IMR-90 (cell line): Measurements from ENCODE around the gene TAF10. TPM values are rescaled to one million over a fixed set of nuclear protein-coding genes. Genes with fewer than 3 reads are reported as not detected.
A peak's percentile ranks its signal among the peaks of the same experiment; 100 is the strongest.

Experiments
- ATAC-seq: fragments of 200-7000 bp; cut with Tn5 transposase; 2 replicates; pipeline ENCODE4 v1.9.1; 2020; ENCODE audit warnings: low read depth, mild to moderate bottlenecking, moderate library complexity
- BruUV-seq: library from RNA; stranded (reverse); fragments of 400-500 nt; replicated peaks from 2 replicates; lab custom pipeline; 2021; lab: Mats Ljungman, UMichigan
- CTCF ChIA-PET: fragments of 300-600 bp; formaldehyde crosslinking; extraction: SDS; loops from one replicate; lab custom pipeline; 2021; ENCODE audit warnings: antibody characterized with exemption; lab: Yijun Ruan, JAX
- POLR2A ChIA-PET: fragments of 300-600 bp; sonication (Branson Sonifier 250); formaldehyde crosslinking; loops from one replicate; lab custom pipeline; 2022; ENCODE audit warnings: antibody characterized with exemption; ENCODE audit not compliant: unreplicated experiment; lab: Charles Lee
- DNase-seq: peaks from one replicate; pipeline ENCODE4 v3.0.0; 2013
- H2AFZ ChIP-seq: replicated peaks from 2 replicates; pipeline ENCODE3; 2013; ENCODE audit warnings: low read length, mild to moderate bottlenecking; ENCODE audit not compliant: poor library complexity
- H2AK5ac ChIP-seq: 2 replicates; pipeline ENCODE4 v1.6.1; 2013; ENCODE audit warnings: low read depth, low read length, inconsistent platforms
- H2AK9ac ChIP-seq: replicated peaks from 2 replicates; pipeline ENCODE3; 2013; ENCODE audit warnings: mild to moderate bottlenecking, low read depth, low read length, moderate library complexity; ENCODE audit not compliant: poor library complexity
- H2BK120ac ChIP-seq: 2 replicates; pipeline ENCODE4 v1.6.1; 2013; ENCODE audit warnings: low read depth, low read length, inconsistent platforms
- H2BK15ac ChIP-seq: 3 replicates; pipeline ENCODE4 v1.6.1; 2013; ENCODE audit warnings: low read depth, low read length, inconsistent platforms
- H2BK20ac ChIP-seq: 2 replicates; pipeline ENCODE4 v1.6.1; 2013; ENCODE audit warnings: low read depth, mild to moderate bottlenecking, inconsistent platforms, low read length, moderate library complexity
- H2BK5ac ChIP-seq: 2 replicates; pipeline ENCODE4 v1.6.1; 2013; ENCODE audit warnings: mild to moderate bottlenecking, low read depth, low read length, inconsistent platforms; ENCODE audit not compliant: poor library complexity, severe bottlenecking
- H3K14ac ChIP-seq: replicated peaks from 2 replicates; pipeline ENCODE4 v1.6.1; 2013; ENCODE audit warnings: low read depth, low read length, inconsistent platforms
- H3K18ac ChIP-seq: 2 replicates; pipeline ENCODE4 v1.6.1; 2013; ENCODE audit warnings: low read depth, low read length, control low read depth
- H3K23ac ChIP-seq: 2 replicates; pipeline ENCODE4 v1.6.1; 2013; ENCODE audit warnings: low read depth, low read length, inconsistent platforms
- H3K27ac ChIP-seq: 2 replicates; pipeline ENCODE4 v1.5.1; 2013; ENCODE audit warnings: mild to moderate bottlenecking, control low read depth, low read length; ENCODE audit not compliant: insufficient read depth
- H3K27me3 ChIP-seq: 2 replicates; pipeline ENCODE4 v1.6.1; 2013; ENCODE audit warnings: low read length; ENCODE audit not compliant: control insufficient read depth, insufficient read depth
- H3K36me3 ChIP-seq: 2 replicates; pipeline ENCODE4 v1.6.1; 2013; ENCODE audit warnings: low read length, mixed read lengths; ENCODE audit not compliant: control insufficient read depth, insufficient read depth
- H3K4ac ChIP-seq: 2 replicates; pipeline ENCODE4 v1.6.1; 2013; ENCODE audit warnings: low read depth, low read length, inconsistent platforms
- H3K4me1 ChIP-seq: 2 replicates; pipeline ENCODE4 v1.6.1; 2013; ENCODE audit warnings: low read length, mixed read lengths; ENCODE audit not compliant: control insufficient read depth, insufficient read depth
- H3K4me2 ChIP-seq: 2 replicates; pipeline ENCODE4 v1.6.1; 2013; ENCODE audit warnings: low read depth, mild to moderate bottlenecking, control low read depth, low read length, moderate library complexity
- H3K4me3 ChIP-seq: 2 replicates; pipeline ENCODE4 v1.5.1; 2013; ENCODE audit warnings: low read depth, mild to moderate bottlenecking, control low read depth, low read length, moderate library complexity; ENCODE audit not compliant: insufficient read depth
- H3K56ac ChIP-seq: 2 replicates; pipeline ENCODE4 v1.6.1; 2013; ENCODE audit warnings: low read length, inconsistent platforms; ENCODE audit not compliant: insufficient read depth; ENCODE audit errors: extremely low read depth
- H3K79me1 ChIP-seq, 2 experiments: 2 replicates each; pipeline ENCODE4 v1.6.1; 2013; ENCODE audit warnings: low read length in 2 of 2, inconsistent platforms in 1 of 2, low read depth in 1 of 2
- H3K9ac ChIP-seq: 2 replicates; pipeline ENCODE4 v1.6.1; 2013; ENCODE audit warnings: low read depth, low read length, control low read depth
- H3K9me1 ChIP-seq: 2 replicates; pipeline ENCODE4 v1.6.1; 2013; ENCODE audit warnings: low read length, inconsistent platforms; ENCODE audit not compliant: insufficient read depth
- H3K9me3 ChIP-seq: 2 replicates; pipeline ENCODE4 v1.6.1; 2013; ENCODE audit warnings: low read length; ENCODE audit not compliant: control insufficient read depth, insufficient read depth
- H4K20me1 ChIP-seq: 2 replicates; pipeline ENCODE4 v1.6.1; 2013; ENCODE audit warnings: low read length, inconsistent platforms; ENCODE audit not compliant: insufficient read depth
- H4K5ac ChIP-seq: 2 replicates; pipeline ENCODE4 v1.6.1; 2013; ENCODE audit warnings: mild to moderate bottlenecking, low read depth, low read length, control low read depth
- H4K8ac ChIP-seq, 2 experiments: 2 replicates each; pipeline ENCODE4 v1.6.1; 2013; ENCODE audit warnings: low read depth in 2 of 2, low read length in 2 of 2, control low read depth in 1 of 2, inconsistent platforms in 1 of 2
- H4K91ac ChIP-seq: 2 replicates; pipeline ENCODE4 v1.6.1; 2013; ENCODE audit warnings: low read depth, low read length, inconsistent platforms; ENCODE audit not compliant: insufficient read depth
- FOS ChIP-seq: fragments of 150-350 bp; IDR thresholded peaks from 2 replicates; pipeline ENCODE4 v1.6.1; 2016; ENCODE audit warnings: low read depth, low read length
- whole genome bisulfite sequencing, 2 experiments: methylation state at CpG; one replicate each; pipeline versions ENCODE4 v1.1.5 to v1.1.7; 2013; ENCODE audit warnings: missing lambda C conversion rate in 2 of 2; ENCODE audit not compliant: insufficient read length in 1 of 2; ENCODE audit errors: extremely low coverage in 2 of 2; 5-methylcytosine and 5-hydroxymethylcytosine counted together
- dilution Hi-C: fragments of 300-500 bp; cut with HindIII; formaldehyde crosslinking; loops from one replicate; pipeline ENCODE4 v1.14.3; 2018; ENCODE audit warnings: low sequenced_read_pairs; ENCODE audit not compliant: unreplicated experiment
- in situ Hi-C: fragments of 300-500 bp; cut with MboI; formaldehyde crosslinking; loops from 3 replicates; pipeline ENCODE4 v1.14.3; 2019; ENCODE audit warnings: low sequenced_read_pairs, inconsistent platforms, mixed read lengths
- intact Hi-C: fragments of 100-400 bp; cut with micrococcal nuclease; formaldehyde crosslinking; loops from 2 replicates; pipeline ENCODE4 v1.10.0; 2022
- polyA plus RNA-seq, 3 experiments: library from polyadenylated mRNA; depleted of rRNA; stranded (reverse); fragments of >200 nt; gene quantifications; 2 replicates each; pipeline ENCODE4 v1.2.3, GENCODE V29; 2012; ENCODE audit warnings: low replicate concordance in 1 of 3
- total RNA-seq: library from RNA; depleted of rRNA; stranded (reverse); fragments of >200 nt; gene quantifications from 2 replicates; pipeline ENCODE4 v1.2.3, GENCODE V29; 2012

The TAF10 gene
- total and polyA plus RNA-seq, 2 of the 4 experiments (the other 2 are of a cell fraction), result 18.6 to 132 TPM

- Histone ChIP-seq H3K4me1 (peaks cover 10% of the 10 kb centered on the region), H4K91ac (no peak overlapping the region), H3K36me3 (peaks cover 25% of the 10 kb centered on the region), H3K23ac (no peak overlapping the region), H3K9me3 (no peaks in the 10 kb centered on the region), H2BK120ac (no peak overlapping the region), H3K9ac (no peak overlapping the region), H3K9me1 (no peaks in the 10 kb centered on the region; the same call in 1 of the 2 replicates), H3K27me3 (no peaks in the 10 kb centered on the region), H3K79me1 (peaks cover 0 to 3% of the 10 kb centered on the region in 2 experiments; a peak in 2 of 4 replicates), H2BK15ac (no peak overlapping the region), H2AK9ac (no peak overlapping the region), H4K20me1 (peaks cover 4% of the 10 kb centered on the region; the same call in 1 of the 2 replicates), H2AFZ (no peak overlapping the region), H2AK5ac (no peak overlapping the region), H4K5ac (no peak overlapping the region), H3K4me2 (no peak overlapping the region), H3K56ac (no peak overlapping the region), H3K18ac (no peak overlapping the region), H3K4ac (peak overlapping the region; percentile 24), H2BK20ac (no peak overlapping the region; the same call in 1 of the 2 replicates), H3K4me3 (no peak overlapping the region), H4K8ac (no peak overlapping the region), H3K27ac (no peak overlapping the region), H2BK5ac (no peak overlapping the region), H3K14ac (no peak overlapping the region)
- no peak for ATAC-seq
- DNase-seq, result no peak
- dilution Hi-C loops (no loop called here), intact Hi-C loops (no loop called here), in situ Hi-C loops (no loop called here)
- 88% methylated on average over 2 of the region's 4 CpGs; no CpG with 5 or more reads in 1 of the 2 experiments for WGBS, 2 experiments
- BruUV-seq, result no TSS peak
- ChIA-PET CTCF (interaction anchor here (1.1 kb wide), 1 partner anchor 45 kb away, joined by 3 read pairs; the partner anchor contains the start of gene MRPL17), POLR2A (no interaction called here)
- no peak for TF ChIP-seq FOS
Measured at GRCh38 chr11:6638429-6638828, 26.4 kb upstream of the TAF10 start.
